Renal cortical epithelial cell (primary cell): ENCODE results near the gene LONP2. TPM values are rescaled to one million over a fixed set of nuclear protein-coding genes. Genes with fewer than 3 reads are reported as not detected.
A peak's percentile ranks its signal among the peaks of the same experiment; 100 is the strongest.
"Not testable (repeated sequence)": the region's sequence is repeated elsewhere in the genome, so short reads cannot be mapped to it uniquely, and the experiment has no call there.

Experiments
- DNase-seq: peaks from one replicate; pipeline ENCODE4 v3.0.0-alpha.2; 2011; ENCODE audit warnings: low read depth
- total RNA-seq: library from RNA; depleted of rRNA; stranded (reverse); fragments of >200 nt; gene quantifications from 2 replicates; pipeline ENCODE4 v1.2.3, GENCODE V29; 2014

The LONP2 gene
- total RNA-seq, 1 donor from 2014 or later, result 96.0 TPM

- DNase-seq, result peak; percentile 87
Measured at GRCh38 chr16:48366165-48367093, 122.3 kb downstream of the LONP2 start.

DNA sequence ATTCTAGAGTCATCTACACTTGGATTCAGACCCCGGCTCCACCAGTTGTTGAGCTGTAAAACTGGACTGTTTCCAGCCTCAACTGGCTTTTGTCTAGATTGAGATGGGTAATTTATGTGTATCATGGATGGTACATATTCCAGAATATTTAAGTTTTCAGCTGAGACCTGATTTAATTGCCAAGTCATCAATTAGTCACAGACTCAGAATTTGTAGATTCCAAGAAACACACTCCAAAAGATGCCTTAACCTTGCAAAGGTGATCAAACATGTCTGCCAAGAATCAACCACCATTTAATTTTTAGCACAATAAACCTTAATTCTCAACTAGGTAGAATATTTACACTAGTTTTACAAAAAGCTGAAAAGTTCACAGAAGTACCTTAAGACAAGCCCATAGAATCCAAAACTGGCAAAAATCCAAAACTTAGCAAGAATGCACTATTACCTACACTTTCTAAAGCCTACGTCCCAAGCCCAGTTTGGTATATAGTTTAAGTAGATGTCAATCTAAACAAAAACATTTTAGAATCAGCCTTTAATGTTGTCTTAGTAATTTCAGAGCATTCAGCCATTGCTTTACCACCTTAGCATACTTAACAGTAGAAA, 123.4 kb downstream of the LONP2 start:
- DNase-seq, result peak; percentile 20

DNA sequence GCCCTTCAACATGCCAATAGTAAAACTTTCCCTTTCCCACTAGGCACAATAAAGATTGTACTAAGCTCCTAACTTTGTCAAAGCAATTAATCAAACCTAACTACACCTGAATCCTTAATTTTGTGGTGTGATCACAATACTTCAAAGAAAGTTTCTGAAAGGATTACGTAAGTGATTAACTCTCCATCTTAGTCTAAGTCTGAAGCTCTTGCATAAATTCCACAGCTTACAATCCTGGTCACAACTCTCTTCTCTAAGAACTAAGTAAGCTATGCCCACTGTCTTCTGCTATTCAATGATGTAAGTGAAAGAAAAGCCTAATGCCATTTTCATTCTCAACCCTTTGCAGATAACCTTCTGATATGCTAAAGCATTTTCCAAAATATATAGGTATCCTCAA, 125.7 kb downstream of the LONP2 start:
- no peak for DNase-seq

- DNase-seq, result no peak
Measured at GRCh38 chr16:48370229-48370628, 126.1 kb downstream of the LONP2 start.

DNA sequence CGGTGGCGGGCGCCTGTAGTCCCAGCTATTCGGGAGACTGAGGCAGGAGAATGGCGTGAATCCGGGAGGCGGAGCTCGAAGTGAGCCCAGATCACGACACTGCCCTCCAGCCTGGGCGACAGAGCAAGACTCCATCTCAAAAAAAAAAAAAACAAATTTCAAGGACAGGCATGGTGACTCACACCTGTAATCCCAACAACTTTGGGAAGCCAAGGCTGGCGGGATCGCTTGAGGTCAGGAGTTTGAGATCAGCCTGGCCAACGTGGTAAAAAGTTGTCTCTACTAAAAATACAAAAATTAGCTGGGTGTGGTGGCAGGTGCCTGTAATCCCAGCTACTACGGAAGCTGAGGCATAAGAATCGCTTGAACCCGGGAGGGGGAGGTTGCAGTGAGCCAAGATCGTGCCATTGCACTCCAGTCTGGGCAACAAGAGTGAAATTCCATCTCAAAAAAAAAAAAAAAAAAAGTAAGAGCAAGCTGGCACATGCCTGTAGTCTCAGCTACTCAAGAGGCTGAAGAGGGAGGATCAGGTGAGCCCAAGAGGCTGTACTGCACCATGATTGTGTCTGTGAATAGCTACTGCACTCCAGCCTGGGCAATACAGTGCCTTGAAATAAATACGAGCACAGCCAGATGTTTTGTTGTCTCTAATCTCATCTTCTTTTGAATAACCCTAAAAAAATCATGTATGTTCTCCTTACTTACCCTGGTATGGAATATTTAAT, 126.7 kb downstream of the LONP2 start:
- not testable (repeated sequence) for DNase-seq

DNA sequence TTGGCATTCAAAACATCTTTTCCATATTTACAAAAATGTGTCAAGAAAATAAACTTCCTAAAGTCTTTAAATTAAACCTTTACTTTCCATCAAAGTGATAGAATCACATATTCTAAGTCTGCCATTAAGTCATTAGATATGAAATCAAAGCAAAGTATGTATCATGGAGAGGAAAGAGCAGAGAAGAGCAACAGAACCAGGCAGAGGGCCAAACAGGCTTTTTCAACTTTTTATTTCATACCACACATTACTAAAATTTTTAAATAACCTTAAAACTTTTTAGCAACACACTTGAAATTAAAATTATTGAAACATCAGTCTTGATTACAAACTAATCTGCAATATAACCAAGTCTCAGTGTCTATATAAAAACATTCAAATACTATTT, 127.3 kb downstream of the LONP2 start:
- DNase-seq, result no peak

GRCh38 chr16:48372744-48373143, 128.6 kb downstream of the LONP2 start:
- no peak for DNase-seq

DNA sequence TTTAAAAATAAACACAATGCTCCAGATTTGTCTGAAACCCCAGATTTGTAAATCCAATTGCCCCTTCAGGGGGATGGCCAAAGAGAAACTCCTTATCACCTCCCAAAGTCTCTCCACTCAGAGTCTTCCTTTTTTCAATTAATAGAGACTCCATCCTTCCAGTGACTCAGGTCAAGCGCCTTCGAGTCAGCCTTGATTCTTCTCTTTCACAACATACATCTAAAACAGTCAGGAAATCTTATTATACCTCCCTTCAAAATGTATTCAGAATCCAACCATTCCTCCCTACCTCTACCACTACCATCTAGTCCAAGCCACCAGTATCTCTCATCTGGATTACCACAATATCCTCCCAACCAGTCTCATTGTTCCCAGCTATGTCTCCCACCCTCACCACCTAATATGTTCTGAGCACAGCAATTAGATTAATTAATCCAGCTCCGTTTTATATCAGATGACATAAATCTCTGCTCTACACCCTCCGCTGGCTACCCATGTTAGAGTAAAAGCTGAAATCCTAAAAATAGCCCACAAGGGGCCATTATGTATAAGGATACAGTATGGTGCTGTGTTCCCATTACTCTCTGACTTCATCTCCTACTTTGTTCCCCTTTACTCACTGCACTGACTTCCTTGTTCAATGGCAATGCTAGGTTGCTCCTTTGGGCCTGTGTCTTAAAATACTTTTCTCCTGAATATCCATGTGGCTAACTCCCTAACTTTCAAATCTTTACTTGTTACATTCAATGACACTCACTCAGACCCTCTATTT, 129.3 kb downstream of the LONP2 start:
- DNase-seq, result no peak

DNA sequence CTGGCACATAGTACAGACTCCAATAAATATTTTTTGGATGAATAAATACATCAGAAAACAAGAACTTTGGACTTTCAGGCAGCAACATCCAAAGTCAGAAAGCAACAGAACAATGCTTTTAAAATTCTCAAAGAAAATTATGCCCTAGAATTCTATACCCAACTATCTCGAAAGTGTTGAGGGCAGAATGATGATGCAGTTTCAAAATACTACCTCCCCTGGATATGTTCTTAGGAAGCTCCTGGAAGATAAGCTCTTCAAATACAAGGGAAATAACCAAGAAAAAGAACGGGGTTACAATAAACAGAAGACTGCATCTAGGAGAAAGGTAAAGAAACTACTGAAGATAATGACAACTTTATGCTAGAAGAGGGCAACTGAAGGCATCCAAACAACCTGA, 130.2 kb downstream of the LONP2 start:
- DNase-seq, result no peak

DNA sequence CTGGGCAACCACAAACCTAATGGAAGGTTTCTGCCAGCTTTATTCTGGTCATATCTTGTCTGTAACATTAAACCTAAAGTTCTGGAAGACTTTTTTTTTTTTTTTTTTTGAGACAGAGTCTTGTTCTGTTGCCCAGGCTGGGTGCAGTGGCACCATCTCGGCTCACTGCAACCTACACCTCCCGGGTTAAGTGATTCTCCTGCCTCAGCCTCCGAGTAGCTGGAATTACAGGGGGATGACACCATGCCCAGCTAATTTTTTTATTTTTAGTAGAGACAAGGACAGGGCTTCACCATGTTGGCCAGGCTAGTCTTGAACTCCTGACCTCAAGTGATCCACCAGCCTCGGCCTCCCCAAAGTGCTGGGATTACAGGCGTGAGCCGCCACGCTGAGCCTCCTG, 133.2 kb downstream of the LONP2 start:
- not testable (repeated sequence) for DNase-seq

DNA sequence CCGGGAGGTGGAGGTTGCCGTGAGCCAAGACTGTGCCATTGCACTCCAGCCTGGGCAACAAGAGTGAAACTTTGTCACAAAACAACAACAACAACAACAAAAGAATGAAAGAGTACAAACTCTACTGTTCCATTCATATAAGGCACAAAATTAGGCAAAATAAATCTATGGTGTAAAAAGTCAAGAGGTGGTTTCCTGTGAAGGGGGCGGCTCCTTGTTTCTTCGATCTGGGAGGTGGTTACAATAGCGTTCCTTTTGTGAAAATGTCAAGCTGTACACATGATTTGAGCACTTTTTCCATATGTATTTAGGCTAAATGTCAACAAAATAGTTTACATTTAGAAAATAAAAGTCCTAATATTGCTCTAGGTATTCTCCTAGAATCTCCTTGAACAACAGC, 134.2 kb downstream of the LONP2 start:
- DNase-seq, result no peak

- DNase-seq, result no peak
Measured at GRCh38 chr16:48378836-48379235, 134.7 kb downstream of the LONP2 start.

DNA sequence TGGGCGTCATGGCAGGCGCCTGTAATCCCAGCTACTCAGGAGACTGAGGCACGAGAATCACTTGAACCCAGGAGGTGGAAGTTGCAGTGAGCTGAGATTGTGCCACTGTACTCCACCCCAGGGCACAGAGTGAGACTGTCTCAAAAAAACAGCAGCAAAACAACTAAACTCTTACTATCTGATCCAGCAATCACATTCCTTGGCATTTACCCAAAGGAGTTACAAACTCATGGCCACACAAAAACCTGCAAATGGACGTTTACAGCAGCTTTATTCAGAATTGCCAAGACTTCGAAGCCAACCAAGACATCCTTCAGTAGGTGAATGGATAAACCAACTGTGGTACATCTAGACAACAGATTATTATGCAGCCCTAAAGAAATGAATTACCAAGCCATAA, 137.1 kb downstream of the LONP2 start:
- peak; percentile 57 for DNase-seq

DNA sequence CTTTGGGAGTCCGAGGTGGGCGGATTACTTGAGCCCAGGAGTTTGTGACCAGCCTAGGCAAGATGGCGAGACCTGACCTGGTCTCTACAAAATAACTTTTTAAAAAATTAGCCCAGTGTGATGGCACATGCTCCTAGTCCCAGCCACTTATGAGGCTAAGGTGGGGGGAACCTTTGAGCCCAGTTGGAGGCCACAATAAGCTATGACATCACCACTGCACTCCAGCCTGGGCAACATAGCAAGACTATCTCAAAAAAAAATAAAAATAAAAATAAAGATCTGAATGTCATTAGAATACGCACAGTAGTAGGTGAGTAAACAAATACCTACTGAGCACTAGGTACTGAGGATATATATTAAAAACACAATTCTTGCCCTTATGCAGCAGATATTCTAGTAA, 138.0 kb downstream of the LONP2 start:
- no peak for DNase-seq

DNA sequence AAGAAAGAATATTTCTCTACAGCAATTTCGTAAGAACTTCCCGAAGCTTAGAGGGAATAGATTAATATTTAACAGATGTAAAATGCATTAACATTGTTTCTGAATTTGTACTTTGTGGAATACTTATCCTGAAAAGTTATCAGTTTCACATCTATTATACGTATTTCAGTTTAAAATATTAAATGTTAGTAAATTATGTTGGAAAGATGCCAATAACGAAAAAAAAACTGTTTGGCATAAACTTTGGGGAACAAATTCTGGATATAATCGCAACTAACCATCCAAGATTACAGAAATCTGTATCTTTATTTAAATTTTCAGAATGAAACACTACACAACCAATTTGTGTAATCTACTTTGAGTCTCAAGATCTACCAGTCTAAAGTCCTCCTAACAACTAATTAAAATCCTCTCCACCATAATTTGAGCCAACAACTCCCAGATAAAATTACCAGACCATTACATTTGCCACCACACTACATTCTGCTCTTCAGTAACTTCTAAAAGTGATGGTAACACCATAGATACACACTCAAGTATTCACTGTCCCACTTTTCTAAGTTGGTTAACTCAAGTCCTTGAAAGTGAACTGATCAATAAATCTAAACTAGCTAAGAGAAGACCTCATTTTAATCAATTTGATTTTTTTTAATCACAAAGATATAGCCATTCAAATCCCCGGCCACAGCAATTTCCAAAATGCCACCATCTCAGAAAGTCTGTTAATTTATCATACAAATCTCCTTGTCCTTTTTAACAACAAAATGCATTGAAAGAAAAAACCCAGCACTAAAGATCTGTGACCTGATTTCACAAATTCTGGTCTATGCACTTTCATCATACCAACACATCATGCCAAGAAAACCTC, 139.1 kb downstream of the LONP2 start:
- no peak for DNase-seq

DNA sequence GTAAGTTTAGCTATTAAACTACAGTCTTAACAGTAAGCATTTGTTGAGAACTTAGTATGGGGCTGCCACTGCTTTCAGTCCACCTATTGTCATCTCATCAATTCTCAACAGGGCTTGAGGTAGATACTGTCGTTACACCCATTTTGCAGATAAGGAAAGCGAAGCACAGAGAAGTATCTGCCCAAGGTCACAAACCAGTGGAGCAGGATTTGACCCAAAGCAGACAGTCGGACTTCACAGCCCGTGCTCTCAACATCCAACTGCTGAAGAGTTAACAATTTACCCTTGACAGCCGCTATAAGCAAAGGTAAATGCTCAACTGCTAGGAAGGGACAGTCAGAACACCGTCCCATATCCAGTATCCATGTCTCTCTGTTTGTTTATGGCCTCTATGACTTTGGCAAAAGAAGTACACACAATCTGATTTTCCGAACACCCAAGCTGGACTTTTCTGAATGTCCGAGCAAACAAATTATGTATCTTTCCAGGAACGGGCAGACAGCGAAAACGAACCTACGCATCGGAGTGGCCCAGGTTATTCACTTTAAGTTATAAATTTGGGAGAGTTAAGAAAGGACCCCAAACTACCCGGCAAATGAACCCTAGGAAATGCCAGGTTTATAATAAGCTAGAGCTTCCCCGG, 139.9 kb downstream of the LONP2 start:
- peak; percentile 60 for DNase-seq

DNA sequence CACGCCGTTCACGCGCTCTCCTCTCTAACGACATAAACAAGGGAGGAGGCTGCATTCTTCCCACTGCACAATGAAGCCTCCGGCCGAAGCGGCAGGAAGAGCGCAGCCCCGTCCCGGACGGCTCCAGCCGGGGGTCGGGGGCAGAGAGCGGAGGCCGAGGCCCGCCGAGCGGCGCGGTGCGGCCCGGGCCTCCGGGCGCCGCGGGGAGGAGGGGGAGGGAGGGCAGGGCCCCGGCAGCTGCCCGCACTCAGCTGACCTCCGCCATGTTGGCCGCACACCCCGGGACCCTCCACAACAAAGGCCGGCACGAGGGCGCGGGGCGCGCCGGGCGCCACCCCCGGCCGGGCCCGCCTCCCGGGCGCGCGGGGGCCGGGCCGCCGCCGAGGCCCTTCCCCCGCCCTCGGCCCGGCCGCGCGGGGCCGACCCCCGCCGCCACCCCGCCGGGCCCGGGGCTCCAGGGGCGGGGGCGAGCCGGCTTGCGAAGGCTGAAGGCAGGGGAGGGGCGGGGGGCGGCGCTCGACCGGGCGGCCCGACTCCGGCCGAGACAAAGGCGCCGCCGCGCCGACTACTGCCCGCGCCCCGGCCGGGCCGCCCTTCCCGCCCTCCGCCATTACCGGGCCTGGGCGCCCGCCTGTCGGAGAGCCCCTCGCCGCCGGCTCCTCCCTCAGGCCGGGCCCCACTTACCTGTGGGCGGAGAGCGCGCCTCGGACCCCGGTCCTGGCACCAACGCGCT, 140.6 kb downstream of the LONP2 start:
- no peak for DNase-seq

GRCh38 chr16:48385253-48386150, 141.4 kb downstream of the LONP2 start, which contains the start of gene SIAH1:
Gene SIAH1, minus strand, starts transcription at chr16:48385413. Its CDS starts 22,985 bp downstream, at chr16:48362428.
- DNase-seq, result peak; percentile 71
